A673 (cell line): ENCODE results near the gene GP5.

ENCODE experiments used
- EZH2 ChIP-seq: fragments of 200-600 bp; sonication (generic); IDR thresholded peaks from 2 replicates; pipeline ENCODE4 v1.6.1; 2017; ENCODE audit warnings: borderline replicate concordance, low read depth, mild to moderate bottlenecking, mixed read lengths, antibody characterized with exemption, low read length; ENCODE audit not compliant: poor library complexity, severe bottlenecking
- TF ChIP-seq, protein P1 (sequence below): fragments of 300-800, 200-600 bp; sonication (generic); conservative IDR thresholded peaks from 2 replicates; pipeline ENCODE4 v1.5.1; 2017; ENCODE audit warnings: low read depth, mild to moderate bottlenecking, antibody characterized with exemption, low read length, moderate library complexity, mixed read lengths

DNA sequence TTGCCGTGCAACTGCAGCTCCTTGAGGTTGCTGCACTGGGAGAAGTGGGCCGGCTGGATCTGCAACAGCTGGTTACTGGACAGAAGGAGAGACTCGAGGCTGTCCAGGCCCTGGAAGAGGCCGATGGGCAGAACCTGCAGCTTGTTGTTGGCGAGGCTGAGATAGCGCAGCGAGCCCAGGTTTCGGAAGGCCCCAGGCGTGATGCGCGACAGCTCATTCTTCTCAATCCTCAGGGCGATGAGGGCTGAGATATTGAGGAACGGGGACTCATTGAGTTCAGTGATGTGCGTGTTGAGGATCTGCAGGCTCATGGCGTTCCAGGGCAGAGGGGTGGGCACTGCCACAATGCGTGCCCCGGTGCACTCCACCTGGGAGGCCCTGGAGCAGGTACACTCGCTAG lies 38.5 kb downstream of the GP5 start:
- TF ChIP-seq, protein P1, sequence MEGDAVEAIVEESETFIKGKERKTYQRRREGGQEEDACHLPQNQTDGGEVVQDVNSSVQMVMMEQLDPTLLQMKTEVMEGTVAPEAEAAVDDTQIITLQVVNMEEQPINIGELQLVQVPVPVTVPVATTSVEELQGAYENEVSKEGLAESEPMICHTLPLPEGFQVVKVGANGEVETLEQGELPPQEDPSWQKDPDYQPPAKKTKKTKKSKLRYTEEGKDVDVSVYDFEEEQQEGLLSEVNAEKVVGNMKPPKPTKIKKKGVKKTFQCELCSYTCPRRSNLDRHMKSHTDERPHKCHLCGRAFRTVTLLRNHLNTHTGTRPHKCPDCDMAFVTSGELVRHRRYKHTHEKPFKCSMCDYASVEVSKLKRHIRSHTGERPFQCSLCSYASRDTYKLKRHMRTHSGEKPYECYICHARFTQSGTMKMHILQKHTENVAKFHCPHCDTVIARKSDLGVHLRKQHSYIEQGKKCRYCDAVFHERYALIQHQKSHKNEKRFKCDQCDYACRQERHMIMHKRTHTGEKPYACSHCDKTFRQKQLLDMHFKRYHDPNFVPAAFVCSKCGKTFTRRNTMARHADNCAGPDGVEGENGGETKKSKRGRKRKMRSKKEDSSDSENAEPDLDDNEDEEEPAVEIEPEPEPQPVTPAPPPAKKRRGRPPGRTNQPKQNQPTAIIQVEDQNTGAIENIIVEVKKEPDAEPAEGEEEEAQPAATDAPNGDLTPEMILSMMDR: no peak
- no peak for TF ChIP-seq EZH2
